ENCODE data around the gene S100A10.
A peak's percentile ranks its signal among the peaks of the same experiment; 100 is the strongest.

Gene S100A10

GRCh38 chr1:151991663-151992302 lies 1.9 kb downstream of the S100A10 start:
- Histone ChIP-seq H3K27ac (ENCODE audit: low read length) (no peak overlapping the region), H2AFZ (ENCODE audit: low read depth, low read length) (no peak overlapping the region), H3K36me3 (ENCODE audit: insufficient read depth, low read length) (no peaks in the 10 kb centered on the region; the same call in 1 of the 2 replicates), H3K79me2 (ENCODE audit: insufficient read depth, low read length) (peaks cover 48% of the 10 kb centered on the region), H3K27me3 (ENCODE audit: insufficient read depth, low read length, poor library complexity) (no peaks in the 10 kb centered on the region), H3K9me3 (ENCODE audit: insufficient read depth, low read length, severe bottlenecking) (no peaks in the 10 kb centered on the region), H3K4me2 (ENCODE audit: insufficient read depth, low read length) (peak overlapping the region; percentile 85), H3K9ac (ENCODE audit: low read depth, low read length) (peak overlapping the region; percentile 76; the same call in 1 of the 2 replicates), H4K20me1 (ENCODE audit: insufficient read depth, low read length) (peaks cover 24% of the 10 kb centered on the region), H3K4me3 (ENCODE audit: low read depth in 1 of 2, low read length in 2 of 2) (peak overlapping the region in 1 of 2 experiments; percentile 83; a peak in 2 of 4 replicates), H3K4me1 (ENCODE audit: insufficient read depth, low read length) (peaks cover 26% of the 10 kb centered on the region)
- DNase-seq (no peak), ATAC-seq (ENCODE audit: insufficient read depth, low read depth) (no peak)
- TF ChIP-seq EZH2 (IDR thresholded peaks at IDR 0.05; ENCODE audit: borderline replicate concordance, low read depth, low read length, severe bottlenecking) (no peak), CTCF (IDR thresholded peaks at IDR 0.05; ENCODE audit: borderline replicate concordance, extremely low read depth, low read length, poor library complexity, severe bottlenecking) (no peak)

GRCh38 chr1:151990856-151991198 lies 2.8 kb downstream of the S100A10 start:
- no peaks in the 10 kb centered on the region for H3K27me3 ChIP-seq (ENCODE audit: insufficient read depth, low read length, poor library complexity)
- ATAC-seq (ENCODE audit: insufficient read depth, low read depth) (no peak), DNase-seq (no peak)
- H3K4me2 ChIP-seq (ENCODE audit: insufficient read depth, low read length), result no peak overlapping the region
- H3K79me2 ChIP-seq (ENCODE audit: insufficient read depth, low read length), result peaks cover 48% of the 10 kb centered on the region
- no peak for TF ChIP-seq CTCF (IDR thresholded peaks at IDR 0.05; ENCODE audit: borderline replicate concordance, extremely low read depth, low read length, poor library complexity, severe bottlenecking)
- TF ChIP-seq EZH2 (IDR thresholded peaks at IDR 0.05; ENCODE audit: borderline replicate concordance, low read depth, low read length, severe bottlenecking), result no peak
- no peak overlapping the region for H3K27ac ChIP-seq (ENCODE audit: low read length)
- no peaks in the 10 kb centered on the region for H3K9me3 ChIP-seq (ENCODE audit: insufficient read depth, low read length, severe bottlenecking)
- peaks cover 27% of the 10 kb centered on the region for H4K20me1 ChIP-seq (ENCODE audit: insufficient read depth, low read length)
- peaks cover 4% of the 10 kb centered on the region for H3K36me3 ChIP-seq (ENCODE audit: insufficient read depth, low read length)
- H3K4me1 ChIP-seq (ENCODE audit: insufficient read depth, low read length), result peaks cover 26% of the 10 kb centered on the region
- no peak overlapping the region for H3K4me3 ChIP-seq (ENCODE audit: low read depth in 1 of 2, low read length in 2 of 2)
- no peak overlapping the region for H2AFZ ChIP-seq (ENCODE audit: low read depth, low read length)
- no peak overlapping the region for H3K9ac ChIP-seq (ENCODE audit: low read depth, low read length)

GRCh38 chr1:151990058-151990855 lies 3.4 kb downstream of the S100A10 start:
- no peak for DNase-seq
- H3K27me3 ChIP-seq (ENCODE audit: insufficient read depth, low read length, poor library complexity), result no peaks in the 10 kb centered on the region
- no peak overlapping the region for H3K9ac ChIP-seq (ENCODE audit: low read depth, low read length)
- TF ChIP-seq CTCF (IDR thresholded peaks at IDR 0.05; ENCODE audit: borderline replicate concordance, extremely low read depth, low read length, poor library complexity, severe bottlenecking) (no peak), EZH2 (IDR thresholded peaks at IDR 0.05; ENCODE audit: borderline replicate concordance, low read depth, low read length, severe bottlenecking) (no peak)
- H4K20me1 ChIP-seq (ENCODE audit: insufficient read depth, low read length), result peaks cover 27% of the 10 kb centered on the region
- no peak overlapping the region for H3K4me3 ChIP-seq (ENCODE audit: low read depth in 1 of 2, low read length in 2 of 2)
- peaks cover 26% of the 10 kb centered on the region for H3K4me1 ChIP-seq (ENCODE audit: insufficient read depth, low read length)
- no peak for ATAC-seq (ENCODE audit: insufficient read depth, low read depth)
- peaks cover 48% of the 10 kb centered on the region for H3K79me2 ChIP-seq (ENCODE audit: insufficient read depth, low read length)
- H3K27ac ChIP-seq (ENCODE audit: low read length), result no peak overlapping the region
- H2AFZ ChIP-seq (ENCODE audit: low read depth, low read length), result no peak overlapping the region
- peaks cover 10% of the 10 kb centered on the region for H3K36me3 ChIP-seq (ENCODE audit: insufficient read depth, low read length)
- H3K9me3 ChIP-seq (ENCODE audit: insufficient read depth, low read length, severe bottlenecking), result no peaks in the 10 kb centered on the region
- H3K4me2 ChIP-seq (ENCODE audit: insufficient read depth, low read length), result no peak overlapping the region
